GM23338 (cell line): ENCODE results near the gene GAP43.

Experiments used
- CREB1 ChIP-seq: fragments of 250-450 bp; sonication (Bioruptor Pico); IDR thresholded peaks from 2 replicates; pipeline ENCODE4 v1.5.0; 2020; ENCODE audit warnings: low read depth, mild to moderate bottlenecking, moderate library complexity
- CTCF ChIP-seq, 2 experiments: fragments of 200-600 bp in 1 of 2; sonication (generic) in 1 of 2; conservative IDR thresholded peaks; 2 replicates each; pipeline versions ENCODE4 v1.5.1 to v1.6.1; 2016 to 2017; ENCODE audit warnings: antibody characterized with exemption in 2 of 2, low read depth in 2 of 2, mild to moderate bottlenecking in 2 of 2, moderate library complexity in 1 of 2
- ETS1 ChIP-seq: IDR thresholded peaks from 2 replicates; pipeline ENCODE4 v1.6.1; 2016; ENCODE audit warnings: antibody characterized with exemption
- EZH2 ChIP-seq: fragments of 200-600 bp; sonication (generic); IDR thresholded peaks from one replicate; pipeline ENCODE4 v1.8.0; 2017; ENCODE audit warnings: antibody characterized with exemption, mild to moderate bottlenecking, low read depth; ENCODE audit not compliant: unreplicated experiment
- EZH2phosphoT487 ChIP-seq: fragments of 200-600 bp; sonication (generic); IDR thresholded peaks from one replicate; pipeline ENCODE4 v1.8.1; 2018; ENCODE audit warnings: antibody characterized with exemption; ENCODE audit not compliant: unreplicated experiment
- JUNB ChIP-seq: IDR thresholded peaks from one replicate; pipeline ENCODE4 v1.6.1; 2016; ENCODE audit warnings: antibody characterized with exemption; ENCODE audit not compliant: unreplicated experiment
- NANOG ChIP-seq: IDR thresholded peaks from 2 replicates; pipeline ENCODE4 v1.6.1; 2016; ENCODE audit warnings: antibody characterized with exemption, borderline replicate concordance
- POLR2AphosphoS5 ChIP-seq: IDR thresholded peaks from 2 replicates; pipeline ENCODE4 v1.6.1; 2016; ENCODE audit warnings: antibody characterized with exemption, low read depth
- REST ChIP-seq: IDR thresholded peaks from one replicate; pipeline ENCODE4 v1.6.1; 2018; ENCODE audit warnings: antibody characterized with exemption; ENCODE audit not compliant: unreplicated experiment
- STAT1 ChIP-seq: IDR thresholded peaks from one replicate; pipeline ENCODE4 v1.6.1; 2016; ENCODE audit warnings: antibody characterized with exemption; ENCODE audit not compliant: unreplicated experiment
- ZNF114 ChIP-seq: fragments of 250-450 bp; sonication (Bioruptor Pico); IDR thresholded peaks from 2 replicates; pipeline ENCODE4 v1.5.0; 2020; ENCODE audit warnings: mild to moderate bottlenecking, moderate library complexity
- ZNF331 ChIP-seq: fragments of 250-450 bp; sonication (Bioruptor Pico); IDR thresholded peaks from 2 replicates; pipeline ENCODE4 v1.5.0; 2020; ENCODE audit warnings: low read depth, mild to moderate bottlenecking, moderate library complexity
- ZNF462 ChIP-seq: fragments of 250-450 bp; sonication (Bioruptor Pico); IDR thresholded peaks from 2 replicates; pipeline ENCODE4 v1.5.0; 2020; ENCODE audit warnings: mild to moderate bottlenecking, moderate library complexity

GRCh38 chr3:115710799-115711198, 87.5 kb downstream of the GAP43 start:
- no peak for TF ChIP-seq CTCF (conservative IDR thresholded peaks at IDR 0.05; ENCODE audit: low read depth in 2 of 2)
- TF ChIP-seq REST, result no peak
- no peak for TF ChIP-seq EZH2
- no peak for TF ChIP-seq EZH2phosphoT487
- no peak for TF ChIP-seq POLR2AphosphoS5
- TF ChIP-seq JUNB, result no peak
- TF ChIP-seq STAT1, result no peak
- TF ChIP-seq ZNF114 (CRISPR knock-in tag), result no peak
- TF ChIP-seq CREB1 (CRISPR knock-in tag), result no peak
- TF ChIP-seq ETS1, result no peak
- TF ChIP-seq ZNF331, result no peak
- no peak for TF ChIP-seq NANOG
- TF ChIP-seq ZNF462 (CRISPR knock-in tag), result no peak
